ENCODE measurements around the gene EMILIN3. TPM values are rescaled to one million over a fixed set of nuclear protein-coding genes. Genes with fewer than 3 reads are reported as not detected.

Gene EMILIN3
- total and polyA plus RNA-seq, 2 of the 8 experiments (the other 6 are each of a cell fraction or from before 2014, with no cell fraction given), result 3.8 to 5.2 TPM

GRCh38 chr20:41369673-41370072 is 3.1 kb upstream of the EMILIN3 start:
- POLR2A ChIA-PET (ENCODE audit: partially characterized antibody), result interaction anchor here (1.1 kb wide), 1 partner anchor 12 kb away, joined by 3 read pairs; no protein-coding TSS in a partner anchor
- Histone ChIP-seq H4K5ac (ENCODE audit: insufficient read length, low read depth, low read length) (no peak overlapping the region), H3K23ac (ENCODE audit: insufficient read length) (no peak overlapping the region), H4K8ac (ENCODE audit: extremely low read depth, insufficient read depth, low read length) (no peak overlapping the region), H3K56ac (replicated peaks; ENCODE audit: insufficient read length, low read depth, low read length) (no peak overlapping the region), H4K91ac (replicated peaks; ENCODE audit: insufficient read length, low read length) (no peak overlapping the region), H3K14ac (ENCODE audit: insufficient read length) (no peak overlapping the region), H3K79me1 (ENCODE audit: low read depth, low read length) (no peaks in the 10 kb centered on the region), H2BK20ac (ENCODE audit: low read length) (no peak overlapping the region), H3K4me1 (replicated peaks in 1 of 4; ENCODE audit: control insufficient read depth in 3 of 4, insufficient read depth in 4 of 4, low read length in 3 of 4) (peaks cover 0 to 2% (median 0%) of the 10 kb centered on the region in 4 experiments; a peak in 3 of 7 replicates), H3K23me2 (ENCODE audit: low read depth, low read length) (peaks cover 7% of the 10 kb centered on the region; the same call in 1 of the 2 replicates), H2BK120ac (replicated peaks; ENCODE audit: low read depth, low read length) (no peak overlapping the region), H2BK5ac (ENCODE audit: low read depth, low read length) (no peak overlapping the region), H3K9me3 (ENCODE audit: insufficient read depth in 2 of 2, low read depth in 1 of 2, low read length in 1 of 2) (peaks cover 8 to 9% of the 10 kb centered on the region in 2 experiments; a peak in 3 of 4 replicates), H4K20me1 (replicated peaks in 1 of 2; ENCODE audit: control insufficient read depth in 1 of 2, insufficient read depth in 2 of 2, low read length in 2 of 2) (peaks cover 2 to 8% of the 10 kb centered on the region in 2 experiments), H2AK5ac (ENCODE audit: low read depth, low read length) (no peak overlapping the region), H3K4me3 (ENCODE audit: extremely low read depth in 1 of 4, insufficient read depth in 2 of 4, low read depth in 3 of 4, low read length in 4 of 4) (no peak overlapping the region), H3K27me3 (replicated peaks in 1 of 4; ENCODE audit: control insufficient read depth in 3 of 4, extremely low read depth in 1 of 4, insufficient read depth in 3 of 4, low read length in 3 of 4) (peaks cover 18 to 37% (median 33%) of the 10 kb centered on the region in 4 experiments), H2BK12ac (ENCODE audit: low read depth, low read length) (no peak overlapping the region), H3K27ac (ENCODE audit: low read depth, low read length) (no peak overlapping the region), H2BK15ac (ENCODE audit: low read length) (no peak overlapping the region), H3K79me2 (ENCODE audit: control insufficient read depth in 1 of 2, insufficient read depth in 2 of 2, low read length in 2 of 2) (no peaks in the 10 kb centered on the region), H3K4me2 (ENCODE audit: insufficient read depth in 1 of 2, low read depth in 2 of 2, low read length in 2 of 2) (no peak overlapping the region), H3K4ac (replicated peaks; ENCODE audit: insufficient read length, low read depth, low read length) (no peak overlapping the region), H2AFZ (ENCODE audit: low read length) (no peak overlapping the region), H3K36me3 (ENCODE audit: control insufficient read depth in 2 of 4, insufficient read depth in 4 of 4, low read length in 3 of 4) (no peaks in the 10 kb centered on the region), H3K18ac (ENCODE audit: extremely low read depth, low read length) (no peak overlapping the region), H3K9ac (replicated peaks in 1 of 4; ENCODE audit: extremely low read depth in 1 of 4, low read depth in 3 of 4, low read length in 3 of 4) (no peak overlapping the region)
- CTCF ChIA-PET (ENCODE audit: partially characterized antibody), result interaction anchor here (1.3 to 1.8 kb wide), 4 partner anchors 10 to 29 kb away, joined by 3 to 7 read pairs (median 6); partner anchors contain the start of gene LPIN3
- WGBS, 2 experiments (ENCODE audit: extremely low coverage in 1 of 2, insufficient coverage in 1 of 2, insufficient read length in 1 of 2, insufficient replicate concordance in 2 of 2, low coverage in 1 of 2, low lambda C conversion rate in 2 of 2, missing lambda C conversion rate in 1 of 2), result 95% methylated on average over 2 of the region's 2 CpGs; no CpG with 5 or more reads in 1 of the 2 experiments
- DNase-seq (ENCODE audit: low read depth in 1 of 2, low spot score in 2 of 2), result no peak
- no peak for FAIRE-seq

Measured in H1 (cell line).